ENCODE measurements around the gene BMP8A.

Gene BMP8A

DNA sequence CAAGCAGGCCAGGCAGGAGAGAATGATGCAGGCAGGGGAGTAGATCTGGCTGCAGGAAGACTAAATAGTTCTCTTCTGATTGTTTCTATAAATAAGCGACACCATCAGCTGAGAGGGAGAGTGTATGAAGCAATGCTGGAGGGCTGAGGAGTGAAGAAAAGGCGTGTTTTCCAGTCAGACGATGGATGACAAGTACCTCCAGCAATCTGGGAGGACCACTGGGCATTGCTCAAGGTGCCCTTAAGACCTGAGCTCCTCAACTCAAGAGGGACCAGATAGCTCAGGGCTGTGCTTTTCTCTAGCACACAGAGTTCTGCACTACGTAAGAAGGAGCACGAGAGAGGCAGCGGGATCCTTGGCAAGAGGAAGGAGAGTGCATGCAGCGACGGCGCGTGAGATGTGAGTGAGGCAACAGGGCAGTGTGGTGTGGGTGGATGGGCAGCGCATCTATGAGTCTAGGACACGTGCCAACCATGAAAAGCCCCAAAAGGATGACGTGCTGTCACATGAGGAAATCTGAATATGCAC is 49.1 kb downstream of the BMP8A start:
- ChIA-PET POLR2A (no interaction called here), CTCF (interaction anchor here (0.8 to 6.3 kb wide), 14 partner anchors 8 to 443 kb away, joined by 3 to 54 read pairs (median 12); no protein-coding TSS in a partner anchor)
- peak; percentile 10 for DNase-seq (ENCODE audit: extremely low spot score)
- TF ChIP-seq, protein P1, sequence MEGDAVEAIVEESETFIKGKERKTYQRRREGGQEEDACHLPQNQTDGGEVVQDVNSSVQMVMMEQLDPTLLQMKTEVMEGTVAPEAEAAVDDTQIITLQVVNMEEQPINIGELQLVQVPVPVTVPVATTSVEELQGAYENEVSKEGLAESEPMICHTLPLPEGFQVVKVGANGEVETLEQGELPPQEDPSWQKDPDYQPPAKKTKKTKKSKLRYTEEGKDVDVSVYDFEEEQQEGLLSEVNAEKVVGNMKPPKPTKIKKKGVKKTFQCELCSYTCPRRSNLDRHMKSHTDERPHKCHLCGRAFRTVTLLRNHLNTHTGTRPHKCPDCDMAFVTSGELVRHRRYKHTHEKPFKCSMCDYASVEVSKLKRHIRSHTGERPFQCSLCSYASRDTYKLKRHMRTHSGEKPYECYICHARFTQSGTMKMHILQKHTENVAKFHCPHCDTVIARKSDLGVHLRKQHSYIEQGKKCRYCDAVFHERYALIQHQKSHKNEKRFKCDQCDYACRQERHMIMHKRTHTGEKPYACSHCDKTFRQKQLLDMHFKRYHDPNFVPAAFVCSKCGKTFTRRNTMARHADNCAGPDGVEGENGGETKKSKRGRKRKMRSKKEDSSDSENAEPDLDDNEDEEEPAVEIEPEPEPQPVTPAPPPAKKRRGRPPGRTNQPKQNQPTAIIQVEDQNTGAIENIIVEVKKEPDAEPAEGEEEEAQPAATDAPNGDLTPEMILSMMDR (IDR thresholded peaks at IDR 0.05; ENCODE audit: control extremely low read depth, extremely low read depth, low read depth, missing control alignments): no peak

DNA sequence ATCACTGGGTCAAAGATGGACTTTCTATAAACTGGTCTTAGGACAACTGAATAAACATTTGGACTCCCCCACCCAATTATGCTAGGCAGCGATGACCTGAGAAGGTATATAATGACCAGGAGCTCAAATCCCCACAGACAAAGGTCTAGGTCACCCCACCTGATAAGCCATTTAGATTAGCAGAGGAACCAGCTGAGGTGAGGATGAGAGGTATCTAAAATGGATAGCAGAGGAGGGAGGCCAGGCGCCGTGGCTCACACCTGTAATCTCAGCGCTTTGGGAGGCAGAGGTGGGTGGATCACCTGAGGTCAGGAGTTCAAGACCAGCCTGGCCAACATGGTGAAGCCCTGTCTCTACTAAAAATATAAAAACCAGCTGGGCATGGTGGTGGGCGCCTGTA is 51.5 kb downstream of the BMP8A start:
- CTCF ChIA-PET: interaction anchor here (0.7 to 6.3 kb wide), 7 partner anchors 15 to 444 kb away, joined by 3 to 54 read pairs (median 12); no protein-coding TSS in a partner anchor
- no peak for DNase-seq (ENCODE audit: extremely low spot score)
- POLR2A ChIA-PET: no interaction called here
- TF ChIP-seq, protein P1 (IDR thresholded peaks at IDR 0.05; ENCODE audit: control extremely low read depth, extremely low read depth, low read depth, missing control alignments): no peak

DNA sequence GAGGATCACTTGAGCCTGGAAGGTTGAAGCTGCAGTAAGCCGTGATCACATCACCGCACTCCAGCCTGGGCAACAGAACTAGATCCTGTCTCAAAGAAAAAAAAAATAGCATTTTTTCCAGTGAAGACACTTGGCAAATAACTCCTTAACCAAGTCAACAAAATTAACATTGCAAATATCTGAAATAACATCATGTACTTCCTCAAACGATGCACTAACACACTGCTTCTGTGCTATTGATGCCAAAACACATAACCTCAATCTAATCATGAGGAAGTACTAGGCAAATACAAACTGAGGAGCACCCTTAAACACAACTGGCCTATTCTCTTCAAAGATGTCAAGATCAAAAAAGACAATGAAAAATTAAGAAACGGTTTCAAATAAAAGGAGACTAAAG is 52.9 kb downstream of the BMP8A start:
- no peak for DNase-seq (ENCODE audit: extremely low spot score)
- CTCF ChIA-PET: interaction anchor here (1.4 to 2.1 kb wide), 3 partner anchors 17 to 352 kb away, joined by 3 to 6 read pairs (median 4); no protein-coding TSS in a partner anchor
- POLR2A ChIA-PET: no interaction called here
- TF ChIP-seq, protein P1 (IDR thresholded peaks at IDR 0.05; ENCODE audit: control extremely low read depth, extremely low read depth, low read depth, missing control alignments): no peak

DNA sequence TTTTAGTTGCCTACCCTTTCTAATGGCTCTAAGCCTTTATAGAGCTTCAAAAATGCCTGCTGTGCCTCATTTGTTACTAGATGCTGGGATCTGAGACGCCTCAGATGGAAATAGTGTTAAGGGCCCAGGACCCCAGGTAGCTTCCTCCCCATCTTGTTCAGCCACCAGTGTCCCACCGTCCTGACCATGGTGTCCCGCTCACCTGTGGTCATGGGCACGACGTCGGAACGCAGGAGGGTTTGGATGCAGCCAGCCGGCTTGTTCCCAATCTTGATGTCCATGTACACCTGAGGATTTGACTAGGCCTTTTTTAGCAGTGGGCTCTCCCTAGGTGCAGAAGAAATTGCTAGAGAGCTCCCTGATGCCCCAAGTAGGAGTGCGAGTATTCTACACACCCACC is 54.1 kb downstream of the BMP8A start:
- TF ChIP-seq, protein P1 (IDR thresholded peaks at IDR 0.05; ENCODE audit: control extremely low read depth, extremely low read depth, low read depth, missing control alignments): no peak
- POLR2A ChIA-PET: no interaction called here
- no peak for DNase-seq (ENCODE audit: extremely low spot score)
- CTCF ChIA-PET: interaction anchor here (1.4 to 2.1 kb wide), 3 partner anchors 15 to 353 kb away, joined by 3 to 6 read pairs (median 4); no protein-coding TSS in a partner anchor

DNA sequence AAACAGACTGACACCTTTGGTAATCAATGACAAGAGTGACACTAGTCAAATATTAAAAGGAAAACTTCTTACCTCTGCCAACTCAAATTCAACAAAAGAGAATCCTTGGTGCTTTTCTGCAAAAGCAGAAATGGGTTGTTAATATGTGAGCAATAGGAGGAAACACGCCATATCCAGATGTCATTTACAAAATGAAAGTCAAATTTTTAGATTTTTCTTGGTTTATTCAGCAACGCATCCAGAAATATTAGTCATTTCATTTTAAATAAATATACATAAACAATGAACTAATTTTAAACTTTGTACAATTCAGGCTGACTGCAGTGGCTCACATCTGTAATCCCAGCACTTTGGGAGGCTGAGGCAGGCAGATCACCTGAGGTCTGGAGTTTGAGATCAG is 62.8 kb downstream of the BMP8A start:
- no peak for DNase-seq (ENCODE audit: extremely low spot score)
- TF ChIP-seq, protein P1 (IDR thresholded peaks at IDR 0.05; ENCODE audit: control extremely low read depth, extremely low read depth, low read depth, missing control alignments): no peak
- CTCF ChIA-PET: interaction anchor here (0.6 to 2.2 kb wide), 3 partner anchors 16 to 122 kb away, joined by 3 to 6 read pairs (median 3); no protein-coding TSS in a partner anchor
- POLR2A ChIA-PET: no interaction called here

DNA sequence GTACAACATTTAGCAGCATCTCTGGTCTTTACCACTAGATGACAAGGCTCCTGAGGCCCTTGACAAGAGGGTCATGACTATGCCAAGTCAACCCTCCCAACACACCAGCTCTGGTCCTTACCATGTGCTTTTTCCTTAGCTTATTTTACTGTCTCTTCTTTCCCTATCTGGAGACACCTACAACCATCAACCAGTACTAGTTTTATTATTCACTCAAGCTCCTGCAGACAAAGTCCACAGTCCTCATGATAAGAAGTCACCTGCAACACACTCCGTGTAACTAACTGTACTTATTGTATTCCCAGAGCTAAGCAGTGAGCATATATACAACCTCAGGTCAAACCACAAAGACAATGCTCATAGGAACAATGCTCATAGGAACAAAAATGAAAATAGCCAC is 69.8 kb downstream of the BMP8A start:
- TF ChIP-seq, protein P1 (IDR thresholded peaks at IDR 0.05; ENCODE audit: control extremely low read depth, extremely low read depth, low read depth, missing control alignments): no peak
- ChIA-PET POLR2A (no interaction called here), CTCF (interaction anchor here (1.0 to 3.5 kb wide), 7 partner anchors 11 to 97 kb away, joined by 3 to 15 read pairs (median 3); no protein-coding TSS in a partner anchor)
- no peak for DNase-seq (ENCODE audit: extremely low spot score)

All from GM10248 (cell line).